Spinal cord (tissue), 10 donors: Measurements from ENCODE around the gene OSBPL2. TPM values are rescaled to one million over a fixed set of nuclear protein-coding genes. Genes with fewer than 3 reads are reported as not detected.

ENCODE experiments used
- DNase-seq, 6 donors: peaks; one replicate each; pipeline versions ENCODE4 v3.0.0 to v3.0.0-alpha.2; 2013 to 2015; ENCODE audit warnings: low spot score in 6 of 6, low read depth in 4 of 6
- H3K27ac ChIP-seq: one replicate; pipeline ENCODE4 v1.5.1; 2013; ENCODE audit warnings: low read depth, low read length, control low read depth
- H3K27me3 ChIP-seq: one replicate; pipeline ENCODE4 v1.6.1; 2013; ENCODE audit warnings: low read length; ENCODE audit not compliant: control insufficient read depth, insufficient read depth
- H3K36me3 ChIP-seq: one replicate; pipeline ENCODE4 v1.6.1; 2013; ENCODE audit warnings: low read length; ENCODE audit not compliant: control insufficient read depth, insufficient read depth
- H3K4me1 ChIP-seq: one replicate; pipeline ENCODE4 v1.6.1; 2013; ENCODE audit warnings: low read length; ENCODE audit not compliant: control insufficient read depth, insufficient read depth
- H3K4me3 ChIP-seq: one replicate; pipeline ENCODE4 v1.5.1; 2013; ENCODE audit warnings: low read depth, low read length, control low read depth
- H3K9me3 ChIP-seq: one replicate; pipeline ENCODE4 v1.6.1; 2013; ENCODE audit warnings: low read length; ENCODE audit not compliant: control insufficient read depth, insufficient read depth
- WGBS: methylation state at CpG from one replicate; pipeline ENCODE4 v1.1.5; 2013; ENCODE audit warnings: missing lambda C conversion rate; ENCODE audit not compliant: insufficient coverage; 5-methylcytosine and 5-hydroxymethylcytosine counted together
- polyA plus RNA-seq, 2 donors: library from polyadenylated mRNA; unstranded; fragments of 120-200 nt; gene quantifications; one replicate each; pipeline ENCODE4 v1.2.1, GENCODE V29; 2013; ENCODE audit not compliant: insufficient read length in 2 of 2
- total RNA-seq, 2 donors: library from RNA; depleted of rRNA in 1 of 2; stranded (reverse); fragments of 120-200 nt in 1 of 2; fragments of >200 nt in 1 of 2; gene quantifications; one replicate each; pipeline versions ENCODE4 v1.2.3 to v1.2.4, GENCODE V29; 2013 to 2014
- donor health status: healthy.

The OSBPL2 gene
- total and polyA plus RNA-seq, 4 donors = 37.0 to 52.5 (median 44.0) TPM

- H3K4me1 ChIP-seq = no peaks in the 10 kb centered on the region
- H3K27ac ChIP-seq = no peak overlapping the region
- 88% methylated on average over 25 of the region's 25 CpGs for WGBS
- DNase-seq = no peak
- no peaks in the 10 kb centered on the region for H3K27me3 ChIP-seq
- no peaks in the 10 kb centered on the region for H3K9me3 ChIP-seq
- H3K36me3 ChIP-seq = peaks cover 81% of the 10 kb centered on the region
- no peak overlapping the region for H3K4me3 ChIP-seq
Measured at GRCh38 chr20:62286493-62287064, 48.3 kb downstream of the OSBPL2 start.

- peaks cover 81% of the 10 kb centered on the region for H3K36me3 ChIP-seq
- no peak overlapping the region for H3K4me3 ChIP-seq
- H3K27ac ChIP-seq = no peak overlapping the region
- no peaks in the 10 kb centered on the region for H3K27me3 ChIP-seq
- H3K9me3 ChIP-seq = no peaks in the 10 kb centered on the region
- WGBS = 100% methylated on average over 1 of the region's 6 CpGs
- no peak for DNase-seq
- H3K4me1 ChIP-seq = no peaks in the 10 kb centered on the region
Measured at GRCh38 chr20:62287129-62287528, 48.8 kb downstream of the OSBPL2 start.

- H3K4me3 ChIP-seq = no peak overlapping the region
- no peak overlapping the region for H3K27ac ChIP-seq
- 94% methylated on average over 12 of the region's 12 CpGs for WGBS
- no peaks in the 10 kb centered on the region for H3K9me3 ChIP-seq
- peaks cover 2% of the 10 kb centered on the region for H3K4me1 ChIP-seq
- H3K27me3 ChIP-seq = no peaks in the 10 kb centered on the region
- peaks cover 77% of the 10 kb centered on the region for H3K36me3 ChIP-seq
- DNase-seq = no peak
Measured at GRCh38 chr20:62287759-62288534, 49.6 kb downstream of the OSBPL2 start.

- H3K9me3 ChIP-seq = no peaks in the 10 kb centered on the region
- no peak overlapping the region for H3K4me3 ChIP-seq
- H3K27me3 ChIP-seq = no peaks in the 10 kb centered on the region
- H3K36me3 ChIP-seq = peaks cover 76% of the 10 kb centered on the region
- H3K4me1 ChIP-seq = peaks cover 5% of the 10 kb centered on the region
- no peak overlapping the region for H3K27ac ChIP-seq
- WGBS = 96% methylated on average over 15 of the region's 15 CpGs
- DNase-seq = no peak
Measured at GRCh38 chr20:62288535-62289105, 50.3 kb downstream of the OSBPL2 start.

GRCh38 chr20:62289131-62289530 lies 50.8 kb downstream of the OSBPL2 start:
- peaks cover 74% of the 10 kb centered on the region for H3K36me3 ChIP-seq

GRCh38 chr20:62289898-62290297 lies 51.6 kb downstream of the OSBPL2 start:
- no peak overlapping the region for H3K27ac ChIP-seq
- no peaks in the 10 kb centered on the region for H3K27me3 ChIP-seq
- 100% methylated on average over 4 of the region's 8 CpGs for WGBS
- peaks cover 8% of the 10 kb centered on the region for H3K4me1 ChIP-seq
- H3K4me3 ChIP-seq = no peak overlapping the region
- DNase-seq = no peak
- H3K9me3 ChIP-seq = no peaks in the 10 kb centered on the region
- H3K36me3 ChIP-seq = peaks cover 77% of the 10 kb centered on the region

More at GRCh38 chr20:62289131-62289530, 50.8 kb downstream of the OSBPL2 start:
- WGBS = 86% methylated on average over 13 of the region's 14 CpGs
- H3K27ac ChIP-seq = no peak overlapping the region
- no peak for DNase-seq
- H3K4me3 ChIP-seq = no peak overlapping the region
- no peaks in the 10 kb centered on the region for H3K27me3 ChIP-seq
- no peaks in the 10 kb centered on the region for H3K9me3 ChIP-seq
- H3K4me1 ChIP-seq = peaks cover 5% of the 10 kb centered on the region

GRCh38 chr20:62291251-62292066 lies 53.1 kb downstream of the OSBPL2 start:
- 96% methylated on average over 29 of the region's 29 CpGs for WGBS
- H3K36me3 ChIP-seq = peaks cover 72% of the 10 kb centered on the region

GRCh38 chr20:62292108-62292507 lies 53.8 kb downstream of the OSBPL2 start:
- Histone ChIP-seq H3K27ac (no peak overlapping the region), H3K9me3 (no peaks in the 10 kb centered on the region), H3K27me3 (no peaks in the 10 kb centered on the region), H3K36me3 (peaks cover 73% of the 10 kb centered on the region), H3K4me3 (no peak overlapping the region), H3K4me1 (peaks cover 8% of the 10 kb centered on the region)
- WGBS = 88% methylated on average over 8 of the region's 11 CpGs
- no peak for DNase-seq

More at GRCh38 chr20:62291251-62292066, 53.1 kb downstream of the OSBPL2 start:
- Histone ChIP-seq H3K4me3 (no peak overlapping the region), H3K27me3 (no peaks in the 10 kb centered on the region), H3K9me3 (no peaks in the 10 kb centered on the region), H3K27ac (no peak overlapping the region), H3K4me1 (peaks cover 8% of the 10 kb centered on the region)
- DNase-seq = no peak

GRCh38 chr20:62293111-62293784 lies 54.9 kb downstream of the OSBPL2 start:
- Histone ChIP-seq H3K27me3 (no peaks in the 10 kb centered on the region), H3K27ac (no peak overlapping the region), H3K4me1 (peaks cover 8% of the 10 kb centered on the region), H3K4me3 (no peak overlapping the region), H3K9me3 (no peaks in the 10 kb centered on the region), H3K36me3 (peaks cover 74% of the 10 kb centered on the region)
- DNase-seq = peak in 2 of 6 donors; percentile 21 to 24
- 46% methylated on average over 13 of the region's 20 CpGs for WGBS
